HG03097 (cell line): ENCODE measurements around the gene MCM8.

Experiments
- ATAC-seq: cut with Tn5 transposase; IDR thresholded peaks from one replicate; pipeline ENCODE4 v1.9.1; 2021; ENCODE audit not compliant: unreplicated experiment, low FRiP score

MCM8 gene

DNA sequence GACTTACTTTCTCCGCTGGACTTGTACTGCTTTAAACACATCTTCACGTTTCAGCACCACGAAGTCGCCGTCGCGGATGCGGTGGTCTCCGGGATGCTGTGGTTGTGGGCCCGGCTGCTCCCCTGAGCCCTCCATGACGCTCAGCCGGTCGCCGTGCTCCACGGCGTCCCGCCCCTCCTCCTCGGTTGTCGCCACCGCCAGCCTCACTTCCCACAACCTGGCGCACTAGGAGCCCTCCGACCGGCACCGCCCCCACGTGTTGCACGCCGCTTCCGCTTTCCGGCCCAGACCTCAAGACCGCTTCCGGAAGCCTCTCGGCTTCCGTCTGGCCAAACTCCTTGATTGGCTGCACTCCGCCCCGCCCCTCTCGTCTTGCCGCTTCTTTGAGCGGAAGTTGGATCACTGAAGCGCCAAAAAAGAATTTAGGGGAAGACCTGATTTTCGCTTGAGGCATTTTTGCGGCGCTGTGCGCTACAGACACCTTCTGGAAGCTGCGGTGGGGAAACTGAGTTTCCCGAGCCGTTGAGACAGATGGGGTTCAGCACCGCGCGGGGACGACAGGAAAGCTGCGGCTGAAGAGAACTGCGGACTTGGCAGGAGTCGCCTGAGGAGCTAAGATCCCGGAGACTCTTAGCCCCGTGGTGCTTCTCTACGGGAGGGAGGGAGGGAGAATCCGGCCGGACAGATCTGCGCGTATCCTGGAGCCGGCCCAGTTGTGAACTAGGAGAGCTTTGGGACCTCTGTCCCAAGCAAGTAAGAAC is at the start of gene MCM8, which contains the start of gene TRMT6:
MCM8 (plus strand) TSS at position 382 of the 761 bp plus-strand sequence. CDS start 1,364 bp downstream, outside the sequence.
TRMT6 (minus strand) TSS at position 263 of the 761 bp plus-strand sequence; CDS start at position 135, 128 bp downstream.
- ATAC-seq = peak; percentile 94

DNA sequence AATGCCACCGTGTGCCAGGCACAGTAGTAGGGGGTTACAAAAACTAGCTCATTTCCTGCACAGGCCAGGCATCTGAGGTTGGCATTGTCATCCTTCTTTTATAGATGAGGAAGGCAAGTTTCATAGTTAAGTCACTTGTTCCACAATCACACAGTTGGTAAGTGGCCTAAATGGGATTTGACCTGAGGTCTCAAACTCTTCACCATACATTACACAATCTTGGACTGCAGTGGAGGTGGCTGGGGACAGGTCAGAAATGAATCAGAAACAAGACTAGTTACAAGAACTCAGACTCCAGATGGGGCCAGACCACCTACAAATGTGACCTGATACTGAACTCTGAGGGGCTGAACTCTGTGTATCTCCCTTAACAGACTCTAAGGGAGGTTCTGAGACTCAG is 49.5 kb upstream of the MCM8 start:
- no peak for ATAC-seq

DNA sequence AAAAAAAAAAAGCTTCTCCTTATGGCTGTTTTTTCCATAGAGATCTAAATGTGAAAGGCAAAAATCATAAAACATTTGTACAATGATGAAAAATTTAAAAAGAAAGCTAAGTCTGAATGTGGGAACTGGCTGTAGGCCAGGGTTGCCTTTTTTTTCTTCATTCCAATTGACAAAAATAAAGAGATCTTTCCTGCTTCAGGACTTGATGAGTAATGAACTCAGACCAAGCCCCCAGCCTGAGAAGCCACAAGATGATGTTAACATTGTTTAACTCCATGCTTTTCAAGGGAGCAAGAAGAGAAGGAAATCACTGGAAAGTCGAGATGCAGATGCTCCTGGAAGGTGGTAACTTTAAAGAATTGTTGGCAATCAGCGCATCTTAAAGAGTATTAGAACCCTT is 41.5 kb upstream of the MCM8 start:
- no peak for ATAC-seq

DNA sequence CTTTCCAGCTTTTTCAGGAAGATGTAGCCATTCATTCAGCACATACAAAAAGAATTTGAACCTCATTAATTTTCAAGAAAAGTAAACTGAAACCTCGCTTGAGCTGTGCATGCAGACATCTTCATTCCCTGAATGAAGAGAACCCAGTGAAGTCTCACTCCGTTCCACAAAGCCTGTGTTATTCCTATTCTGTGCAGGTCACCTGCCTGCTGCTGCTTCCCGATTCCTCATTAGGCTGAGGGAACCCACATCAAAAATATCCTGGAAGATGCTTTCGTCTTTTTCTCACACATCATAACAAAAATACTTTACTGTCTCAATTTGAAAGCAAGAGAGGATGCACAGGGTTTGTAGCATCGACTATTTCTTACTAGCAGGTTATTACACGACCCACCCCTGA is 40.3 kb upstream of the MCM8 start:
- no peak for ATAC-seq

DNA sequence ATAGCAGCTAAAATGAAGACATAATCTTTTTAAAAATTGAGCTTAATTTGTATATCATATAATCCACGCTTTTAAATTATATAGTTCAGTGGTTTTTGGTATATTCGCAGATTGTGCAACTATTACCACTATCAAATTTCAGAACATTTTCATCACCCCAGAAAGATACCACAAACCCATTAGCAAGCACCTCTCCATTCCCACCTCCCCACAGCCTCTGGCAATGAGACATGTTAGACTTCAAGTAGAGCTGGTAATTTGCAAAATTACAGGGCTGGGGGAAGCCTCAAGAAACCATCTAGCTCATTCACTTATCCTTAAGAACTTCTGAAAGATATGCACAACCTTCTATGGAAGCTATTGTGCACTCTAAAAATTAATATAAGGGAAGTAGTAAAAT is 37.3 kb upstream of the MCM8 start:
- no peak for ATAC-seq

DNA sequence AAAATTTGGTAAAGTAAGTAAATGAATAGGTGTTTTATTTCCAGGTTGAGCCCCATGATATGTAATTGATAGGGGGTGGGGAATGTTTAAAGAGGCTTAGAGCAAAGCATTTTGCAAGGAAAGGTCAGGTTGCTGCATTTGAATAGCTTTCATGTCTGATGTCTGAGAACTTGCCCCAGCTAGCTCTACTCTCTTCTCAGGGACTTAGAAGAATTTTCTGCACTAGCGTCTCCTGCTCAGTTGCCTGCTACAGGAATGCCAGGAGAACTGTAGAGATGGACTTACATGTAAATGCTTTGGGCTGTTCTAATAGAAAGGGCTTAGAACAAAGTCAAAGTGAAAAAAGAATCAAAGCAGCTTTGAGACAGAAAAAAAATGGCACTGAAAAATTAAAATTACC is 35.6 kb upstream of the MCM8 start:
- no peak for ATAC-seq

DNA sequence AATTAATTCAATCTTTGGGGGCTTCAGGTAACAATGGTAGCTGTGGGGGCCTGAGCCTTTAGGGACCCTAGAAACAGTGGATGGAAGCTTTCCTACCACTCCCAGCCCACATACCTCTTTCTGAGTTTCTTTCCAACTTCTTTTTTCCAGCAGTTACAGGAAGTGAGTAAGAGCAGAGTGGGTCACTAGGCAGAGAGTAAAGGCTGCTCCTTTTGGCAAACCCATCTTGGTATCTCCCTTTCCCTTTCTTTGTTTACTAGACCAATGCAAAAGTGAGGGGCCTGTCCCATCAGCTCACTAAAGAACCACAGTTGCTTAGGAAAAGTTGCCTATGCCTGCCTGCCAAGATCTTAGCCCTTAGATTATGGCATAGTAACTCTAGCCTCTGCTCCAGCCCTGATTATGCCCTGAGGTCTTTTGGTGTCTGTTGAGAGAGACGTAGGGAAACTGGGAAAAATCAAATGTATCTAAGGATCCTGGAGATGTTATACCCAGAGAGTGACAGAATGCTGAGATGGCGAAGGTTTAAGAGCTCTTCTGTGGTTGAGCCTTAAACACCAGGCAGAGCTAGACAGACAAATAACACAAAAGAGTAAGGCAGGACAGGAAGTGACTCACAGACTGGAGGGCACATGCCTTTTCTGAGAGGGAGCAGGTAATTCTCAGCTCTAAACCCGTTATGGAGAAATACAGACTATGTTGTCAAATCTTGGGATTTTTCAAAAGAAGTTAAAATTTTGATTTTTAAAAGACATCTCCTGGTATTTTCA is 31.4 kb upstream of the MCM8 start:
- ATAC-seq = no peak

DNA sequence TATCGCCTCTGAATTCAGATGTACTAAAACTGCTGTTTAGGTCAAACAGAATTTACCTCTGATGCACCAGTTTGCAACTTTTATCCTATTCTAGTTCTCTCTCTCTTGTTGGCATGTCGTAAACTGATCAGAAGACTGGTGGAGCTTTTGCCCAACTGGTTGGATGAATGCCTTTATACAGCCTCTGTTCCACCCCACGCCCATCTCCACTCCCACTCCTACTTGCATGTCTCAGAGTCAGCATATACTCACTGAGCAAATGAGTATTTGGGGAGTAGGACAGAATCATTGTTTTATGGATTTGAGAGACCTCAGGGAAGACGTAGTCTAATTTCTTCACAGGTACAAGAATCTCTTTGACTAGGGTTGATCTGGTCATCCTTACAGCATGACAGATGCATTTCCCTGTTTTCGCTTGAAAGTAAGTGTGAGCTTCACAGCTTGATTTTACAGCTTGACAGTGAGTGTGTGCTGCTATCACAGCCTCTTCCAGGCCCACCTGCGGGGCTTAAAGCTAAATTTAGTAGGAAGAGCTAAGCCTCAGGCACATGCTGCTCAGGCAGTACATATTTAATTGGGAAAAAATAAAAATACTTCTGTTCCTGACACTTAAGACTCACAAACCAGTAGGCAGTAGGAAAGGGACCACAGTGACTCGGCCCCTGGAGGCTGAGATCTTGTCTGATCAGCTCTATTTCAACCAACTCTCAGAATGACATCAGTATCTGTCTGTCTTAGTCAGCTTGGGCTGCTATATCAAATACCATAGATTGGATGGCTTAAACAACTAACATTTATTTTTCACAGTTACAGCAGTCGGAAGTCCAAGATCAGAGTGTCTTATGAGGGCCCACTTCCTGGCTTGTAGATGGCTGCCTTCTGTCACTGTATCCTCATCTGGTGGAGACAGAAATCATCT is 30.6 kb upstream of the MCM8 start:
- ATAC-seq = no peak

DNA sequence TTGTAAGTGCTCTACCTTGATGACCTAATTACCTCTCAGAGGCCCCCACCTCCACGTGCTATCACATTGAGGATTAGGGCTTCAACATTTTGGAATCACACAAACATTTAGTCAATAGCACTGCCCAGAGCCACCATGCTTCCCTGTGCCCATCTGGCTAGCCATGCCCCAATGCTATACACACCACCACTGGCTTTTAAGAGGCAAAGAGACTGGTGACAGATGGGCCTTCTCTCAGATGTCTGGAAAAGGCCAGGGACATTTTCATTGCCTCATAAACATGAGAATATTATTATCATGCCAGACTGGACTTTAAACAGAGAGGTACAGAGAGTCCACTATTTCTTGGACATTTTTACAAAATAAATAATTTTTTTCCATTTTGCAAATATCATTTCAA is 29.9 kb upstream of the MCM8 start:
- ATAC-seq = no peak

DNA sequence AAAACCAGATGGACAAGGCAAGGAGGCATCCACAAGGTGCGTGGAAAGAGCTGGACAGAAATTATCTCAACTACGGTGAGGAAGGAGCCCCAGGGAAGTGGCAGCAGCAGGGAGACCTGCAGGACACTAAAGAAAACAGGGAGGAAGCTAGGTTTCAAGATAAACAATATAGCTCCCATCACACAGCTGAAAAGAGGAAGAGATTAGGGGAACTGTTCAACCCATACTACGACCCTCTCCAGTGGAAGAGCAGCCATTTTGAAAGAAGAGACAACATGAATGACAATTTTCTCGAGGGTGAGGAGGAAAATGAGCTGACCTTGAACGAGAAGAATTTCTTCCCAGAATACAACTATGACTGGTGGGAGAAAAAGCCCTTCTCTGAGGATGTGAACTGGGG is 27.0 kb upstream of the MCM8 start:
- ATAC-seq = no peak

DNA sequence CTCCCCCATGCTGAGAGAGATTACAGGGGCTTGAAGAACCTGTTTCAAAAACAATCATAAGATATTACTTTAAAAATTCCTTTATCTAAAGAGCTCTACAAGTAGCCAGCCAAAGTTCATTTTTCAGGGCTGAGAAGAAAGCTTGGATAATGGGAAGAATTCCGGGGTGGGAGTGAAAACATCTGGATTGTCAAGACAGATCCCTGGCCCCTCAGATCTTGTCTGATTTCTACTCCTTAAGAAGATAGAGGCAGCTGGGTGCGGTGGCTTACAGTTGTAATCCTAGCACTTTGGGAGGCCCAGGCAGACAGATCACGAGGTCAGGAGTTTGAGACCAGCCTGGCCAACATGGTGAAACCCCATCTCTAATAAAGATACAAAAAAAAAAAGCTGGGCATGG is 24.9 kb upstream of the MCM8 start:
- no peak for ATAC-seq

DNA sequence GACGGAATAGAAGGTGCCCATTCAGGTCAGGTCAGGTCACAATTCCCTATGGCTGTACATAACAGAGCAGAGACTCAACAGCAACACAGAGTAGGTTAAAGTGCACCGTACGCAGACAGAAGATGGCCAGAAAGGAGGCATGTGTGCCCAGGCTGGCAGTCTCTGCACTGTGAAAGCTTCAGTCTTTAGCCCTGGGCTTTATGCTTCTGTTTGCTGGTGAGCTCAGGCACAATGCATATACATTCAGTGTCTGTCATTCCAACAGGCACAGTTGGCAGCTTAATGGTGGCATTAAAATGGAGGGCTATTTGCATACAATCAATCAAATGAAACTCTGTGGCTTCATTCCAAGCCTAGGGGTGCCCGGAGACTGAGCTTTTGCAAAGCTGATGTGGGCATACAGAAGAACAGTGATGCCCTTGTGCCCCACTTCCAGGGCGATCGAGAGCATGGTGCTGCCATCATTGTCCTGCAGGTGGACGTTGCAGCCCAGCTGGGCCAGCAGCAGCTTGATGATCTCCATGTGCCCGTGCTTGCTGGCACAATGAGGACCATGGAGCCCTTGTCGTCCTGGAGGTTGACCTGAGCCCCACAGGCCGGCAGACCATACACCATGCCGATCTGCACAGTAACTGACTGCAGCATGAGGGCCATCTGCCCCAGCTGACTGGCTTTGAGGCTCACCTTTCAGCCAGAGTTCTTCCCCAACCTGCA is 22.5 kb upstream of the MCM8 start:
- no peak for ATAC-seq

DNA sequence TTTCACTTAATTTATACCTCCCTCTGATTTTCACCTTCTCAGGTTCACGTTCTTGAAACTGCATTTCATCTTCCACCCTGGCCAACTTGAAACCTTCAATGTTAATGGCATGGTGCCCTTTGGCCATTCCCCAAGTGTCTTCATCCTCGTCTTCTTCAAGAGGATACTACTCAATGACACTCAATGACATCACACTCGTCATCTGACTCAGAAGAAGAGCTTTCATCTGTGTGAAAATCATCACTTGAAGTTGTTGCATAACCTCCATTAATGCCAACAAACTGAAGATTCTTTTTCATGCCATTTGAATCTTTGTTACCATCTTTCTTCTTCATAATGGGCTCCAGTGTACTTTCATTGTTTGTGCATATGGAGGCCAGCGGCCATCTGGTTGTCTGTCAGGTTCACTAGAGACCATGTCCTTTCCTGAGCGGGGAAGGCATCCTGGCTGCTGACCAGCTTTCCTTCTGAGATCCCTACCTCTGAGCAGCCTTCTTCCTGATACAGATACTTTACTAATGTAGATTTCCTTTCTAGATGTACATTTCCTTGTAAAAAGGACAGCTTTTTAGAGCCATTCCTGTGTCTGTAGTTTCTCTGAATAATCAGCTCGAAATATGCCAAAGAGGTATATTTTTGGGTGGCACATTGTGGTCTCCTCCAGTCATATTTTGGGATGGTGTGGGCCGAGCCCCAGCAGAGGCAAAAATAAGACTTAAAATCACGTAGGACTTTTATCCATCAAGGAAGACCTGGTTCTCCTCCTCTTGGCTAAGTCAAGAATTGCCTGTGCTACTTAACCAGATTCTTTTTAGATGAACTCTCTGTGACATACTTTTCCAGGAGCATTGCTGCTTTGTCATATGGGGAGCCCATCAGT is 21.4 kb upstream of the MCM8 start:
- ATAC-seq = no peak

DNA sequence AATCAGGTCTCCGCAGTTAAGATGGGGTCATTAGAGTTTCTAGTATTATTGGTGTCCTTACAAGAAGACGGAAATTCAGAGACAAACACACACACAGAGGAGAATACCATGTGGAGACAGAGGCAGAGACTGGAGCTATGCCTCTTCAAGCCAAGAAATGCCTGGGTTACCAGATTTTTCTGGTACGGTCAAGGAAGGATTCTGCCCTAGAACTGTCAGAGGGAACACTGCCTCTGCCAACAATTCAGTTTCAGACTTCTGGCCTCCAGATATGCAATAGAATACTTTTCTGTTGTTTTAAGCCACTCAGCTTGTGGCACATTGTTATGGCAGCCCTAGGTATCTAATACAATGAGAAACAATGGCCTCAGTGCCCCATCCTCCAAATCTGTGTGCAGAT is 19.0 kb upstream of the MCM8 start:
- ATAC-seq = no peak

DNA sequence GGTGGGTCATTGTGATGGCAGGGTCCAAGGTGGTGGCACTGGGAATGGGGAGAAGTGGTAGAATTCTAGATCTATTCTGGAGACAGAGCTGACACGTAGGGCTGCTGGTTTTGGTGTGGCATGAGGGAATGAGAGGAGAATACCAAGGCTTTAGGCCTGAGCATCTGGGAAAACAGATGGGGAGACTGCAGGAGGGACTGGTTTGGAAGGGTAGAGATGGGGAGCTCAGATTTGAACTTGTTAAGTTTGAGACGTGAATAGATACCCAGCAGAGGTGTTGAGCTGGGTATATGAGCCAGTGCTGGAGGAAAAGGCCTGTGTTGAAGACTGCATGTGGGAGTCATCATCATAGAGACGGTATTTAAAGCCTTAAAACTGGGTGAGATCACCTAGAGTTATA is 17.7 kb upstream of the MCM8 start:
- no peak for ATAC-seq

DNA sequence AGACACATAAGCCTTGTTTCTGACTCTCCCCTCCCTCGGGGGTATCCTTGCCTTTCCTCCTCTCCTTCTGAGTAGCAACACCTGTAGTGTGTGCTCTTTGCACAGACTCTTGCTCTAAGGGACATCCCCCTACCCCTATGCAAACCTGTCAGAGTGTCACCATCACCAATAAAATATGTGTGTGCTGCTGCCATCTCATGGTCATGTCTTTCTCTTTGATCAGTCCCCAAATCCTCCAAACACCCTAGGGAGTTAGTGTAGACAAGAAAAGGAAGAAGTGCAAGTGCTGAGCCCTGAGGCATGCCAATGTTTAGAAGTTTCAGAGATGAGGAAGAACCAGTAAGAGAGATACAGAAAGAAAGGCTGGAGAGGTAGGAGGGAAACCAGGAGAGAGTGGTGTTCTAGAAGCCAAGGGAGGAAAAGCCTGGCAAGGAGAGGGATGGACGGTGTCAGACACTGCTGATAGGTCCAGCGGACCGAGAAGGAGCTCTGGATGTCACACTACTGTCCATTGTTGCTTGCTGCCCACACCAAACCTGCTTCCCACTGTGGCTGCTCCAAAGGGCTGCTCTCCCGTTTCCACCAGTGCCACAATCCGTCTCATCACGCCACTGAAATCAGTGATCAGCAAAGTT is 16.5 kb upstream of the MCM8 start:
- no peak for ATAC-seq

DNA sequence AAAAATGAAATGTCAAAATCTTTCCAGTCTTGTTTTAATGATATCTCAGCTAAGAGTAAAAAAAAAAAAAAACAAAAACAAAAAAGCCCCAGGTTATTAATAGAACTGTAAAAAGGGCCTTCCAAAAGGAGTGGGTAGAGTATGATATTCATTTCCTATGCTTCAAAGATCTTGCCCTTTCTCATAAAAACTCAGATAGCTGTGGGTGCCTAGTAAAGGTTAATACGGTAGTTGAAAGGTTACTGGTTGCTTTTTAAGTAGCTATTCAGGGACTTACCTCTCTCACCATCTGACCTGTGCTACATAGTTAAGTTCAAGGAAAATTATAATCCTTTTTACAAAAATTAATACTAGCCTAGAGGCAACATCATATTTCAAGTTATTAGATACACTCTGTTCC is 15.1 kb upstream of the MCM8 start:
- ATAC-seq = no peak

DNA sequence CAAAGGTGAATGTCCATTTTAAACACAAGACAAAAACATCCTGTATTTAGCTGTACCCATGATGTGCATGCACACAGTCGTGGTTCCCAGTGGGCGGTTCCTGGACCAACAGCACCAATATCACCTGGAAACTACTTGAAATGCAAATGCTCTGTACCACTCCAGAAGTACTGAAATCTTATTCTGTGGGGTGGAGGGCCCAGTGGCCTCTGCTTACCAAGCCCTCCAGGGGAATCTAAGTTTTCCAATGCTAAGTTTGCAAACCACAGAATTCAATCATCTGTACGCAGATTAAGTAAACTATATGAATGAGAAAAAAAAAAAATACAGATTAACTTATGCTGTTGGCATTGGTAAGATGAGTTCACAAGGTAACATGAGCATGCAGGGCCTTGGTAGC is 14.2 kb upstream of the MCM8 start:
- no peak for ATAC-seq

DNA sequence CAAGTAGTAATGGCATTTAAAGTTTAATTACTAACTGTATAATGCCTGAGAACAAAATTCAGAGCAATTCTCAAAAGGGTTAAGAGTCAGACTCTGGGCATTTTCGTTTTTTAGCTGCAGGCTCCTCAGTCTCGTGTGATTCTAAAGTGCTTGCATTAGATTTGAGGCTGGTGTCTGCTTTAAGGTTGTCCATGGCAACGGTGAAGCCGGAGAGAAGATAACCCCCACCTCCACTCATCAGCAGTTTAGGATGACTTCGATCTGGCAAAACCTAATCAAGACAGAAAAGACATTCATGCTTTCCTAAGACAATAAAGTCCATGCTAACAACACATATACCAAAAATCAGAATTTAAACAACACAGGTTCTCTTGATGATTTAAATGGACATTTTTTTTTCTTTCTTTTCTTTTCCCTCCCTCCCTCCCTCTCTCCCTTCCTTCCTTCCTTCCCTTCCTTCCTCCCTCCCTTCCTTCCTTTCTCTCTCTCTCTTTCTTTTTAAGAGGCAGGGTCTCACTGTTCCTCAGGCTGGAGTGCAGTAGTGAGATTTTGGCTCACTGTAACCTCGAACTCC is 11.9 kb upstream of the MCM8 start:
- no peak for ATAC-seq
